ENCODE results near the gene BCAP31.

- TF ChIP-seq CTCF (IDR thresholded peaks at IDR 0.05) (no peak), POLR2A (IDR thresholded peaks at IDR 0.05) (no peak), EP300 (IDR thresholded peaks at IDR 0.05) (no peak)
Measured at GRCh38 chrX:153755136-153755535, 30.9 kb upstream of the BCAP31 start.

Measured in tibial nerve (tissue), 4 donors.